ENCODE measurements around the gene SNRPA. TPM values are rescaled to one million over a fixed set of nuclear protein-coding genes. Genes with fewer than 3 reads are reported as not detected.

The SNRPA gene
- total RNA-seq, 2 donors from 2014 or later, result 43.4 to 68.0 TPM

- ATAC-seq, result no peak
- intact Hi-C loops (cut with DNase I, micrococcal nuclease), result no loop called here
- DNase-seq, result no peak
Measured at GRCh38 chr19:40741527-40742390, 9.2 kb upstream of the SNRPA start.

GRCh38 chr19:40742477-40742876, 8.5 kb upstream of the SNRPA start:
- peak; percentile 43 for ATAC-seq
- DNase-seq, result no peak
- intact Hi-C loops (cut with DNase I, micrococcal nuclease), result no loop called here

GRCh38 chr19:40742886-40743285, 8.1 kb upstream of the SNRPA start:
- intact Hi-C loops (cut with DNase I, micrococcal nuclease), result no loop called here
- DNase-seq (no peak), ATAC-seq (no peak)

GRCh38 chr19:40743926-40744325, 7.1 kb upstream of the SNRPA start:
- intact Hi-C loops (cut with DNase I, micrococcal nuclease), result no loop called here
- no peak for ATAC-seq
- no peak for DNase-seq

GRCh38 chr19:40744554-40745401, 6.2 kb upstream of the SNRPA start:
- ATAC-seq (peak; percentile 11), DNase-seq (no peak)
- intact Hi-C loops (cut with DNase I, micrococcal nuclease), result no loop called here

GRCh38 chr19:40745402-40745780, 5.6 kb upstream of the SNRPA start:
- no peak for ATAC-seq
- intact Hi-C loops (cut with DNase I, micrococcal nuclease), result no loop called here
- DNase-seq, result no peak

GRCh38 chr19:40747536-40747935, 3.5 kb upstream of the SNRPA start:
- no peak for DNase-seq
- intact Hi-C loops (cut with DNase I, micrococcal nuclease), result no loop called here
- ATAC-seq, result no peak

GRCh38 chr19:40750058-40750873, 737 bp upstream of the SNRPA start, which contains the start of gene ACTMAP:
Gene ACTMAP, minus strand, starts transcription at chr19:40750477. Its CDS starts 674 bp downstream, at chr19:40749803.
- ATAC-seq, result peak; percentile 79
- peak; percentile 100 for DNase-seq
- intact Hi-C loops (cut with DNase I, micrococcal nuclease), result no loop called here

GRCh38 chr19:40752257-40752781, 1.3 kb downstream of the SNRPA start:
- ATAC-seq, result no peak
- DNase-seq, result no peak
- intact Hi-C loops (cut with DNase I, micrococcal nuclease), result no loop called here

GRCh38 chr19:40754611-40755247, 3.7 kb downstream of the SNRPA start:
- intact Hi-C loops (cut with DNase I, micrococcal nuclease), result no loop called here
- DNase-seq, result peak; percentile 67 to 79
- peak; percentile 50 for ATAC-seq

- DNase-seq, result no peak
- ATAC-seq, result no peak
- intact Hi-C loops (cut with DNase I, micrococcal nuclease), result no loop called here
Measured at GRCh38 chr19:40755248-40755624, 4.2 kb downstream of the SNRPA start.

- intact Hi-C loops (cut with DNase I, micrococcal nuclease), result no loop called here
- no peak for DNase-seq
- ATAC-seq, result no peak
Measured at GRCh38 chr19:40755791-40756190, 4.8 kb downstream of the SNRPA start.

- DNase-seq (no peak), ATAC-seq (no peak)
- intact Hi-C loops (cut with DNase I, micrococcal nuclease), result no loop called here
Measured at GRCh38 chr19:40756502-40757110, 5.6 kb downstream of the SNRPA start.

- intact Hi-C loops (cut with DNase I, micrococcal nuclease), result no loop called here
- ATAC-seq (no peak), DNase-seq (no peak)
Measured at GRCh38 chr19:40758491-40758890, 7.5 kb downstream of the SNRPA start.

- intact Hi-C loops (cut with DNase I, micrococcal nuclease), result no loop called here
- ATAC-seq, result no peak
- no peak for DNase-seq
Measured at GRCh38 chr19:40759352-40759751, 8.3 kb downstream of the SNRPA start.

- no peak for ATAC-seq
- DNase-seq, result no peak
- intact Hi-C loops (cut with DNase I, micrococcal nuclease), result no loop called here
Measured at GRCh38 chr19:40762754-40763470, 11.9 kb downstream of the SNRPA start.

GRCh38 chr19:40763526-40763925, 12.5 kb downstream of the SNRPA start:
- intact Hi-C loops (cut with DNase I, micrococcal nuclease), result no loop called here
- no peak for DNase-seq
- ATAC-seq, result no peak

All from left colon (tissue), 2 donors.